ENCODE data around the gene KANSL1. TPM values are rescaled to one million over a fixed set of nuclear protein-coding genes. Genes with fewer than 3 reads are reported as not detected.

The KANSL1 gene
- total RNA-seq, 2 experiments from 2014 or later = 54.4 to 55.3 TPM

- Mint-ChIP-seq H3K27ac (peak overlapping the region; percentile 62), H3K9me3 (no peaks in the 10 kb centered on the region), H3K27me3 (no peaks in the 10 kb centered on the region), H3K4me1 (ENCODE audit: low read depth) (peaks cover 81% of the 10 kb centered on the region), H3K36me3 (ENCODE audit: low read depth) (peaks cover 23% of the 10 kb centered on the region), H3K4me3 (peak overlapping the region; percentile 34)
- ATAC-seq (peak; percentile 74), DNase-seq (peak; percentile 43)
- no peak for TF ChIP-seq CTCF (IDR thresholded peaks at IDR 0.05)
- intact Hi-C loops (cut with micrococcal nuclease) = loop anchor here (2.0 to 5.0 kb wide), 3 partner anchors 25 to 55 kb away; no protein-coding TSS in a partner anchor
- POLR2A ChIA-PET = interaction anchor here (0.7 to 2.2 kb wide), 2 partner anchors 18 to 23 kb away, joined by 3 to 7 read pairs; no protein-coding TSS in a partner anchor
- CTCF ChIA-PET = interaction anchor here (1.2 to 3.1 kb wide), 3 partner anchors 39 to 91 kb away, joined by 5 to 10 read pairs (median 5); no protein-coding TSS in a partner anchor
Measured at GRCh38 chr17:46121841-46122485, 71.3 kb downstream of the KANSL1 start.

- Mint-ChIP-seq H3K27ac (peak overlapping the region; percentile 62), H3K4me1 (ENCODE audit: low read depth) (peaks cover 78% of the 10 kb centered on the region), H3K36me3 (ENCODE audit: low read depth) (peaks cover 21% of the 10 kb centered on the region), H3K27me3 (no peaks in the 10 kb centered on the region), H3K4me3 (no peak overlapping the region), H3K9me3 (no peaks in the 10 kb centered on the region)
- ChIA-PET POLR2A (interaction anchor here (0.7 kb wide), 1 partner anchor 18 kb away, joined by 3 read pairs; no protein-coding TSS in a partner anchor), CTCF (interaction anchor here (1.2 to 3.1 kb wide), 3 partner anchors 39 to 92 kb away, joined by 5 to 10 read pairs (median 5); no protein-coding TSS in a partner anchor)
- ATAC-seq (no peak), DNase-seq (no peak)
- no peak for TF ChIP-seq CTCF (IDR thresholded peaks at IDR 0.05)
- intact Hi-C loops (cut with micrococcal nuclease) = loop anchor here (5.0 kb wide), 2 partner anchors 34 to 56 kb away; no protein-coding TSS in a partner anchor
Measured at GRCh38 chr17:46121165-46121764, 72.0 kb downstream of the KANSL1 start.

- H3K27me3 Mint-ChIP-seq = no peaks in the 10 kb centered on the region
- ChIA-PET CTCF (interaction anchor here (1.2 to 3.1 kb wide), 7 partner anchors 11 to 92 kb away, joined by 4 to 10 read pairs (median 5); no protein-coding TSS in a partner anchor), POLR2A (interaction anchor here (1.0 kb wide), 1 partner anchor 50 kb away, joined by 3 read pairs; no protein-coding TSS in a partner anchor)
- intact Hi-C loops (cut with micrococcal nuclease) = loop anchor here (5.0 kb wide), 2 partner anchors 33 to 57 kb away; no protein-coding TSS in a partner anchor
- TF ChIP-seq CTCF (IDR thresholded peaks at IDR 0.05) = no peak
- peaks cover 78% of the 10 kb centered on the region for H3K4me1 Mint-ChIP-seq (ENCODE audit: low read depth)
- DNase-seq (no peak), ATAC-seq (no peak)
- no peak overlapping the region for H3K27ac Mint-ChIP-seq
- H3K9me3 Mint-ChIP-seq = no peaks in the 10 kb centered on the region
- no peak overlapping the region for H3K4me3 Mint-ChIP-seq
- peaks cover 21% of the 10 kb centered on the region for H3K36me3 Mint-ChIP-seq (ENCODE audit: low read depth)
Measured at GRCh38 chr17:46120537-46120936, 72.7 kb downstream of the KANSL1 start.

GRCh38 chr17:46120078-46120477 is 73.2 kb downstream of the KANSL1 start:
- intact Hi-C loops (cut with micrococcal nuclease) = loop anchor here (5.0 kb wide), 2 partner anchors 33 to 57 kb away; no protein-coding TSS in a partner anchor
- ChIA-PET POLR2A (interaction anchor here (0.6 to 1.0 kb wide), 2 partner anchors 21 to 51 kb away, joined by 3 read pairs; no protein-coding TSS in a partner anchor), CTCF (interaction anchor here (0.6 to 3.1 kb wide), 8 partner anchors 11 to 93 kb away, joined by 3 to 10 read pairs (median 4); no protein-coding TSS in a partner anchor)
- Mint-ChIP-seq H3K4me1 (ENCODE audit: low read depth) (peaks cover 79% of the 10 kb centered on the region), H3K27me3 (no peaks in the 10 kb centered on the region), H3K9me3 (no peaks in the 10 kb centered on the region), H3K36me3 (ENCODE audit: low read depth) (peaks cover 21% of the 10 kb centered on the region), H3K4me3 (no peak overlapping the region), H3K27ac (peak overlapping the region; percentile 80)
- TF ChIP-seq CTCF (IDR thresholded peaks at IDR 0.05) = no peak
- DNase-seq (no peak), ATAC-seq (no peak)
